ENCODE measurements around the gene TGM5.

DNA sequence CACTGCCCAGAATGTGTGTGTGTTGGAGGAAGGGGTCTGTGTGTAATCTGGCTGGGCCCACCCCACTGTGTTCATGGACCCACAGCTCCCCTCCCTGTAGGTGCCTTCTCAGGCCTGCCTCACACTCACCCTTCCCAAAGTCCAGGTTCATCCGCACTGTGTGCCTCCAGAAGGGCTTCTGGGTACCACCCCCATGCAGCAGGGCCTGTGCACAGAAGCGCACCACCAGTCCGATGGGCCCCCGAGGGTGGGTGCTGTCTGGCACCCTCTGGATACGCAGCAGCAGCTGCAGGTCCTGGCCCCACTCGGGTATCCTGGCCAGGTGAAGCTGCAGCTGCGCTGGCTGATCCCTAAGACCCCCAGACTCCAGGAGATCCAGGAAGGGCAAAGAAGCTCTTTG is 12.8 kb upstream of the TGM5 start:
- TF ChIP-seq, protein P1, sequence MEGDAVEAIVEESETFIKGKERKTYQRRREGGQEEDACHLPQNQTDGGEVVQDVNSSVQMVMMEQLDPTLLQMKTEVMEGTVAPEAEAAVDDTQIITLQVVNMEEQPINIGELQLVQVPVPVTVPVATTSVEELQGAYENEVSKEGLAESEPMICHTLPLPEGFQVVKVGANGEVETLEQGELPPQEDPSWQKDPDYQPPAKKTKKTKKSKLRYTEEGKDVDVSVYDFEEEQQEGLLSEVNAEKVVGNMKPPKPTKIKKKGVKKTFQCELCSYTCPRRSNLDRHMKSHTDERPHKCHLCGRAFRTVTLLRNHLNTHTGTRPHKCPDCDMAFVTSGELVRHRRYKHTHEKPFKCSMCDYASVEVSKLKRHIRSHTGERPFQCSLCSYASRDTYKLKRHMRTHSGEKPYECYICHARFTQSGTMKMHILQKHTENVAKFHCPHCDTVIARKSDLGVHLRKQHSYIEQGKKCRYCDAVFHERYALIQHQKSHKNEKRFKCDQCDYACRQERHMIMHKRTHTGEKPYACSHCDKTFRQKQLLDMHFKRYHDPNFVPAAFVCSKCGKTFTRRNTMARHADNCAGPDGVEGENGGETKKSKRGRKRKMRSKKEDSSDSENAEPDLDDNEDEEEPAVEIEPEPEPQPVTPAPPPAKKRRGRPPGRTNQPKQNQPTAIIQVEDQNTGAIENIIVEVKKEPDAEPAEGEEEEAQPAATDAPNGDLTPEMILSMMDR (IDR thresholded peaks at IDR 0.05): no peak
- TF ChIP-seq POLR2A (IDR thresholded peaks at IDR 0.05): no peak

All from adrenal gland (tissue), 5 donors.